Liver (tissue), 3 donors: Measurements from ENCODE around the gene ROPN1B.

ENCODE experiments used
- EGR1 ChIP-seq, 2 donors: IDR thresholded peaks; 2 replicates each; pipeline ENCODE4 v1.6.1; 2016 to 2018; ENCODE audit warnings: antibody characterized with exemption in 2 of 2, low read depth in 2 of 2
- GABPA ChIP-seq, 2 donors: IDR thresholded peaks in 1 of 2; conservative IDR thresholded peaks in 1 of 2; 2 replicates each; pipeline ENCODE4 v1.6.1; 2016; ENCODE audit warnings: antibody characterized with exemption in 2 of 2, mild to moderate bottlenecking in 1 of 2, moderate library complexity in 1 of 2
- JUND ChIP-seq, 2 donors: IDR thresholded peaks; 2 replicates each; pipeline ENCODE4 v1.6.1; 2016; ENCODE audit warnings: antibody characterized with exemption in 2 of 2
- RAD21 ChIP-seq, 2 donors: IDR thresholded peaks; 2 replicates each; pipeline ENCODE4 v1.6.1; 2016; ENCODE audit warnings: antibody characterized with exemption in 2 of 2, mild to moderate bottlenecking in 2 of 2
- REST ChIP-seq: IDR thresholded peaks from 2 replicates; pipeline ENCODE4 v1.6.1; 2016; ENCODE audit warnings: antibody characterized with exemption, mild to moderate bottlenecking
- SP1 ChIP-seq: IDR thresholded peaks from 2 replicates; pipeline ENCODE4 v1.6.1; 2018; ENCODE audit warnings: antibody characterized with exemption, mild to moderate bottlenecking
- TAF1 ChIP-seq: conservative IDR thresholded peaks from 2 replicates; pipeline ENCODE4 v1.6.1; 2016; ENCODE audit warnings: antibody characterized with exemption, mild to moderate bottlenecking
- YY1 ChIP-seq: IDR thresholded peaks from 2 replicates; pipeline ENCODE4 v1.6.1; 2016; ENCODE audit warnings: antibody characterized with exemption, mild to moderate bottlenecking
- TF ChIP-seq, protein P1 (sequence below): fragments of 150-350 bp; IDR thresholded peaks from 2 replicates; pipeline ENCODE4 v1.5.1; 2017; ENCODE audit warnings: improper control_type of control experiment, low read depth, low read length; ENCODE audit not compliant: missing input control
- TF ChIP-seq, protein P2 (sequence below): IDR thresholded peaks from 2 replicates; pipeline ENCODE4 v1.6.1; 2016; ENCODE audit warnings: antibody characterized with exemption
- donor health status: healthy.
- donor health status: healthy.

GRCh38 chr3:126004692-126005091 lies 35.7 kb downstream of the ROPN1B start:
- TF ChIP-seq, protein P1, sequence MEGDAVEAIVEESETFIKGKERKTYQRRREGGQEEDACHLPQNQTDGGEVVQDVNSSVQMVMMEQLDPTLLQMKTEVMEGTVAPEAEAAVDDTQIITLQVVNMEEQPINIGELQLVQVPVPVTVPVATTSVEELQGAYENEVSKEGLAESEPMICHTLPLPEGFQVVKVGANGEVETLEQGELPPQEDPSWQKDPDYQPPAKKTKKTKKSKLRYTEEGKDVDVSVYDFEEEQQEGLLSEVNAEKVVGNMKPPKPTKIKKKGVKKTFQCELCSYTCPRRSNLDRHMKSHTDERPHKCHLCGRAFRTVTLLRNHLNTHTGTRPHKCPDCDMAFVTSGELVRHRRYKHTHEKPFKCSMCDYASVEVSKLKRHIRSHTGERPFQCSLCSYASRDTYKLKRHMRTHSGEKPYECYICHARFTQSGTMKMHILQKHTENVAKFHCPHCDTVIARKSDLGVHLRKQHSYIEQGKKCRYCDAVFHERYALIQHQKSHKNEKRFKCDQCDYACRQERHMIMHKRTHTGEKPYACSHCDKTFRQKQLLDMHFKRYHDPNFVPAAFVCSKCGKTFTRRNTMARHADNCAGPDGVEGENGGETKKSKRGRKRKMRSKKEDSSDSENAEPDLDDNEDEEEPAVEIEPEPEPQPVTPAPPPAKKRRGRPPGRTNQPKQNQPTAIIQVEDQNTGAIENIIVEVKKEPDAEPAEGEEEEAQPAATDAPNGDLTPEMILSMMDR = no peak
- no peak for TF ChIP-seq SP1
- no peak for TF ChIP-seq EGR1 (IDR thresholded peaks at IDR 0.05; ENCODE audit: low read depth in 2 of 2)
- TF ChIP-seq REST = no peak
- TF ChIP-seq YY1 = no peak
- TF ChIP-seq JUND (IDR thresholded peaks at IDR 0.05) = no peak
- TF ChIP-seq TAF1 = no peak
- TF ChIP-seq GABPA (IDR thresholded peaks at IDR 0.05 in 1 of 2, conservative IDR thresholded peaks at IDR 0.05 in 1 of 2) = no peak
- no peak for TF ChIP-seq RAD21 (IDR thresholded peaks at IDR 0.05)
- TF ChIP-seq, protein P2, sequence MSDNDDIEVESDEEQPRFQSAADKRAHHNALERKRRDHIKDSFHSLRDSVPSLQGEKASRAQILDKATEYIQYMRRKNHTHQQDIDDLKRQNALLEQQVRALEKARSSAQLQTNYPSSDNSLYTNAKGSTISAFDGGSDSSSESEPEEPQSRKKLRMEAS = no peak
